ENCODE results near the gene HDLBP. TPM values are rescaled to one million over a fixed set of nuclear protein-coding genes. Genes with fewer than 3 reads are reported as not detected.

The HDLBP gene
- total RNA-seq, 2 experiments from 2014 or later: 293 to 310 TPM

- ChIA-PET POLR2A (no interaction called here), CTCF (no interaction called here)
Observed at GRCh38 chr2:241188361-241189092, 126.9 kb downstream of the HDLBP start, which contains the start of gene ANO7. Gene ANO7, plus strand, starts transcription at chr2:241188677. Its CDS starts 1,387 bp downstream, at chr2:241190064.

- POLR2A ChIA-PET: no interaction called here
Observed at GRCh38 chr2:241187918-241188234, 127.6 kb downstream of the HDLBP start.

GRCh38 chr2:241187101-241187917, 128.2 kb downstream of the HDLBP start:
- POLR2A ChIA-PET: no interaction called here
- CTCF ChIA-PET: interaction anchor here (0.5 kb wide), 1 partner anchor 15 kb away, joined by 3 read pairs; no protein-coding TSS in a partner anchor

More at GRCh38 chr2:241187918-241188234, 127.6 kb downstream of the HDLBP start:
- CTCF ChIA-PET: no interaction called here

- ChIA-PET CTCF (no interaction called here), POLR2A (no interaction called here)
Observed at GRCh38 chr2:241185961-241186360, 129.5 kb downstream of the HDLBP start.

- CTCF ChIA-PET: no interaction called here
- POLR2A ChIA-PET: no interaction called here
Observed at GRCh38 chr2:241184901-241185300, 130.6 kb downstream of the HDLBP start.

- ChIA-PET POLR2A (no interaction called here), CTCF (no interaction called here)
Observed at GRCh38 chr2:241183221-241183620, 132.3 kb downstream of the HDLBP start.

- CTCF ChIA-PET: no interaction called here
- POLR2A ChIA-PET: no interaction called here
Observed at GRCh38 chr2:241182531-241183133, 132.8 kb downstream of the HDLBP start.

GRCh38 chr2:241182126-241182525, 133.3 kb downstream of the HDLBP start:
- ChIA-PET CTCF (no interaction called here), POLR2A (no interaction called here)

GRCh38 chr2:241180495-241180894, 135.0 kb downstream of the HDLBP start:
- ChIA-PET POLR2A (interaction anchor here (0.6 to 1.8 kb wide), 3 partner anchors 31 to 261 kb away, joined by 3 to 7 read pairs (median 4); partner anchors contain the start of genes PASK and PPP1R7), CTCF (no interaction called here)

- POLR2A ChIA-PET: interaction anchor here (0.9 to 1.8 kb wide), 2 partner anchors 30 to 102 kb away, joined by 3 to 7 read pairs; partner anchors contain the start of genes PASK and PPP1R7
- CTCF ChIA-PET: no interaction called here
Observed at GRCh38 chr2:241179899-241180298, 135.6 kb downstream of the HDLBP start.

GRCh38 chr2:241178961-241179360, 136.5 kb downstream of the HDLBP start:
- ChIA-PET CTCF (no interaction called here), POLR2A (interaction anchor here (1.8 kb wide), 1 partner anchor 29 kb away, joined by 7 read pairs; the partner anchor contains the start of genes PASK and PPP1R7)

- ChIA-PET CTCF (interaction anchor here (0.7 kb wide), 1 partner anchor 888 kb away, joined by 3 read pairs; no protein-coding TSS in a partner anchor), POLR2A (no interaction called here)
Observed at GRCh38 chr2:241177526-241178334, 137.7 kb downstream of the HDLBP start.

Other genes with a start within 250 kb of the HDLBP start
- gene MTERF4, start 213.4 kb downstream of the HDLBP start, total RNA-seq: 10 to 100 TPM; 41.3 to 41.4 TPM
- 10 to 100 TPM; 73.6 to 73.8 TPM for gene PASK, start 166.2 kb downstream of the HDLBP start, total RNA-seq
- gene PPP1R7, start 165.2 kb downstream of the HDLBP start, total RNA-seq: 10 to 100 TPM; 90.2 to 92.0 TPM
- gene ANO7, start 127.0 kb downstream of the HDLBP start, total RNA-seq: 1 to 10 TPM; 3.1 to 4.0 TPM
- 100 to 1,000 TPM; 276 to 296 TPM for gene SEPTIN2, start 253 bp upstream of the HDLBP start, total RNA-seq
- 10 to 100 TPM; 35.5 to 35.9 TPM for gene FARP2, start 40.6 kb upstream of the HDLBP start, total RNA-seq
- gene STK25, start 192.9 kb upstream of the HDLBP start, total RNA-seq: 100 to 1,000 TPM in 1 of 2 experiments, 10 to 100 TPM in 1; 97.6 to 113 TPM
- gene BOK, start 243.1 kb upstream of the HDLBP start, total RNA-seq: under 1 TPM in 1 of 2 experiments, not detected in 1; 0.06 TPM

Measured in activated CD8-positive, alpha-beta memory T cell treated with anti-CD3 and anti-CD28 coated beads for 36 hours (primary cell).